Ovary (tissue), 3 donors: ENCODE results near the gene IL21R.

Experiments
- EP300 ChIP-seq: sonication (generic); formaldehyde crosslinking; IDR thresholded peaks from one replicate; pipeline ENCODE4 v1.6.1; 2017; ENCODE audit warnings: antibody characterized with exemption
- POLR2A ChIP-seq: fragments of 450-650 bp; IDR thresholded peaks from one replicate; pipeline ENCODE4 v1.6.1; 2017; ENCODE audit warnings: antibody characterized with exemption, mild to moderate bottlenecking, moderate library complexity
- TF ChIP-seq, protein P1 (sequence below), 3 donors: fragments of 450-650 bp in 2 of 3; fragments of 200-600 bp in 1 of 3; IDR thresholded peaks; one replicate each; pipeline versions ENCODE4 v1.5.1 to v1.8.0; 2016 to 2022; ENCODE audit warnings: antibody characterized with exemption in 3 of 3, mild to moderate bottlenecking in 1 of 3
- donor health status: DM: no; HTN: no; CAD: no.

DNA sequence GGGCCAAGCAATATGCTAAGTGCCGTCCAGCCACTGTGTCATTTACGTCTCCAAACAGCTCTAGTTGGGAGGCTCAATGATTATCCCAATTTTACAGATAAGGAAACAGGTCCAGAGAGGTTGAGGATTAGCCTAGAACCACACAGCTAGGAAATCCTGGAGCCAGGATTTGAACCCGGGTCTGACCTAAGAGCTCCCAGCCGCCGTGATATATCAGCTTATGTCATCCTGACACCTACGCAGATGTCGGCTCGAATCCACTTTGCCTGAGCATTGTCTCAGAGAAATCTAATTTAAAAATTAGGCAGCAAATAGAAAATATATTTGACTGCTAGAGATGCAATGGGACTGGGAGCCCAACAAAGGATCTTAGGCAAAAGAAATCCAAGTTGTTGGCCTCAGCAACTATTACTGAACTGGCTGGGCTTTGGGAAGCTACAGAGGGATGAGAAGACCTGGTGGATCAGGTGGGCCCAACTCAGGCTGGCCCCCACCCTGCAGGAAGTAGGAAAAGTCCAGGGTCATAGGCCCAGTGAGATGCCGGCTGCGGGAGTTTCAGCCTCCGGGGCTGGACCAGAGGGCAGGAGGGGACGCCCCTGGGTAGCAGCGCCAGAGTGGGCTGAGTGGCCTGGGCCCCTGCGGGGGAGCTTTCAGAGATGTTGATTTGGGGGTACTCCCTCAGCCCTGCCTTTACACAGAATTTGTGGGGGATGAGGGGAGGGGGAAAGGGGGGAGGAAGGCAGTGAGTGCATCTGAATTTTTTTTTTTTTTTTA lies 35.1 kb upstream of the IL21R start:
- TF ChIP-seq, protein P1, sequence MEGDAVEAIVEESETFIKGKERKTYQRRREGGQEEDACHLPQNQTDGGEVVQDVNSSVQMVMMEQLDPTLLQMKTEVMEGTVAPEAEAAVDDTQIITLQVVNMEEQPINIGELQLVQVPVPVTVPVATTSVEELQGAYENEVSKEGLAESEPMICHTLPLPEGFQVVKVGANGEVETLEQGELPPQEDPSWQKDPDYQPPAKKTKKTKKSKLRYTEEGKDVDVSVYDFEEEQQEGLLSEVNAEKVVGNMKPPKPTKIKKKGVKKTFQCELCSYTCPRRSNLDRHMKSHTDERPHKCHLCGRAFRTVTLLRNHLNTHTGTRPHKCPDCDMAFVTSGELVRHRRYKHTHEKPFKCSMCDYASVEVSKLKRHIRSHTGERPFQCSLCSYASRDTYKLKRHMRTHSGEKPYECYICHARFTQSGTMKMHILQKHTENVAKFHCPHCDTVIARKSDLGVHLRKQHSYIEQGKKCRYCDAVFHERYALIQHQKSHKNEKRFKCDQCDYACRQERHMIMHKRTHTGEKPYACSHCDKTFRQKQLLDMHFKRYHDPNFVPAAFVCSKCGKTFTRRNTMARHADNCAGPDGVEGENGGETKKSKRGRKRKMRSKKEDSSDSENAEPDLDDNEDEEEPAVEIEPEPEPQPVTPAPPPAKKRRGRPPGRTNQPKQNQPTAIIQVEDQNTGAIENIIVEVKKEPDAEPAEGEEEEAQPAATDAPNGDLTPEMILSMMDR (IDR thresholded peaks at IDR 0.05) = no peak
- no peak for TF ChIP-seq EP300
- no peak for TF ChIP-seq POLR2A
